ENCODE measurements around the gene CTSW.

The CTSW gene

DNA sequence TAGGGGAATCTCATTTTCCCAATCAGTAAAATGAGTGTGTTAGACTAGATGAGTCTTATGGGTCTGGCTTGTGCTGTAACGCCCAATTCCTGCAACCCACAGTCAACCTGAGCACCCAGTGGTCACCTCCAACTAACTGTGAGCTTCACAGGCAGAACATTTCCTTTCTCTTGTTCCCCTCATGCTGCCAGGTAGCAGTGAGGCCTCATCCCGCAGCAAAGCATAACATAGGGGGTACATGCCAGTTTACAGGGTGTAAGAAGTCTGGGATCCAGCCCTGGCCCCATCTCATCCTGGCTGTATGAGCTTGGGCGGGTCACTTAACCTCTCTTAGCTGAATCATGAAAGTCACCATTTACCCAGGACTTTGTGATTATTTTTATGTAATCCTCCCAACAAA lies 10.7 kb upstream of the CTSW start:
- DNase-seq (ENCODE audit: low read depth) = no peak
- no peak for TF ChIP-seq MYC (IDR thresholded peaks at IDR 0.05; ENCODE audit: low read depth, low read length)
- TF ChIP-seq, protein P1, sequence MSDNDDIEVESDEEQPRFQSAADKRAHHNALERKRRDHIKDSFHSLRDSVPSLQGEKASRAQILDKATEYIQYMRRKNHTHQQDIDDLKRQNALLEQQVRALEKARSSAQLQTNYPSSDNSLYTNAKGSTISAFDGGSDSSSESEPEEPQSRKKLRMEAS (IDR thresholded peaks at IDR 0.05; ENCODE audit: low read depth, low read length) = no peak
- TF ChIP-seq, protein P2, sequence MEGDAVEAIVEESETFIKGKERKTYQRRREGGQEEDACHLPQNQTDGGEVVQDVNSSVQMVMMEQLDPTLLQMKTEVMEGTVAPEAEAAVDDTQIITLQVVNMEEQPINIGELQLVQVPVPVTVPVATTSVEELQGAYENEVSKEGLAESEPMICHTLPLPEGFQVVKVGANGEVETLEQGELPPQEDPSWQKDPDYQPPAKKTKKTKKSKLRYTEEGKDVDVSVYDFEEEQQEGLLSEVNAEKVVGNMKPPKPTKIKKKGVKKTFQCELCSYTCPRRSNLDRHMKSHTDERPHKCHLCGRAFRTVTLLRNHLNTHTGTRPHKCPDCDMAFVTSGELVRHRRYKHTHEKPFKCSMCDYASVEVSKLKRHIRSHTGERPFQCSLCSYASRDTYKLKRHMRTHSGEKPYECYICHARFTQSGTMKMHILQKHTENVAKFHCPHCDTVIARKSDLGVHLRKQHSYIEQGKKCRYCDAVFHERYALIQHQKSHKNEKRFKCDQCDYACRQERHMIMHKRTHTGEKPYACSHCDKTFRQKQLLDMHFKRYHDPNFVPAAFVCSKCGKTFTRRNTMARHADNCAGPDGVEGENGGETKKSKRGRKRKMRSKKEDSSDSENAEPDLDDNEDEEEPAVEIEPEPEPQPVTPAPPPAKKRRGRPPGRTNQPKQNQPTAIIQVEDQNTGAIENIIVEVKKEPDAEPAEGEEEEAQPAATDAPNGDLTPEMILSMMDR (IDR thresholded peaks at IDR 0.05; ENCODE audit: low read depth, low read length) = no peak
- TF ChIP-seq POLR2A (IDR thresholded peaks at IDR 0.05; ENCODE audit: extremely low read depth, insufficient read length) = no peak
- no peak overlapping the region for H3K4me3 ChIP-seq (ENCODE audit: low read depth, low read length)

DNA sequence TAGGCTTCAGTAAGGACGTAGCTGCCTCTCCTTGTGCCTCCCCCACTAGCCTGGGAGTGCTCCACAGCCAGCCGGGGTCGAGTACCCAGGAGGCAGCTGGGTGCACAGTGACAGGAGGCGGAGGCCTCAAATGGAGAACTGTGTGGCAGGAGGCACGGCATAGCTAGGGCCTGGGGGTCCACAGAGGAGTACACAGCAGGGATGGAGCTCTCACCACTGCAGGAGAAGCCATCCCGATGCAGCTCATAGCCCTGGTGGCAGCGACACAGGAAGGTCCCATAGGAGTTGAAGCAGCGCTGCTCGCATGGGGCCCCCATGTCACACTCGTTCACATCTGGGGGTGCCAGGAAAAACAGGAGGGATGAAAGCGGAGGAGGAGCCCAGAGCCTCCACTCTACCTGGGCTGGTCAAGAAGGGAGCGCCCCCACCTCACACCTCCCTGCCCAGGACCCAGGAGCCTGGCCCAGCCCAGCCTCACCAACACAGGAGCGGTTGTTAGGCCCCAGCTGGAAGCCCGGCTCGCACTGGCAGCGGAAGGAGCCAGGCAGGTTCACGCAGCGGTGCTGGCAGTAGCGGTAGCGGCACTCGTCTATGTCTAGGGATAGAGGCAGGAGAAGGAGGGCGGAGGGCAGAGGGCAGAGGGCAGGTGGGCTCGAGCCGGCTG lies 9.9 kb upstream of the CTSW start:
- TF ChIP-seq, protein P1 (IDR thresholded peaks at IDR 0.05; ENCODE audit: low read depth, low read length) = no peak
- TF ChIP-seq MYC (IDR thresholded peaks at IDR 0.05; ENCODE audit: low read depth, low read length) (no peak), POLR2A (IDR thresholded peaks at IDR 0.05; ENCODE audit: extremely low read depth, insufficient read length) (no peak)
- TF ChIP-seq, protein P2 (IDR thresholded peaks at IDR 0.05; ENCODE audit: low read depth, low read length) = no peak
- DNase-seq (ENCODE audit: low read depth) = no peak
- no peak overlapping the region for H3K4me3 ChIP-seq (ENCODE audit: low read depth, low read length)

DNA sequence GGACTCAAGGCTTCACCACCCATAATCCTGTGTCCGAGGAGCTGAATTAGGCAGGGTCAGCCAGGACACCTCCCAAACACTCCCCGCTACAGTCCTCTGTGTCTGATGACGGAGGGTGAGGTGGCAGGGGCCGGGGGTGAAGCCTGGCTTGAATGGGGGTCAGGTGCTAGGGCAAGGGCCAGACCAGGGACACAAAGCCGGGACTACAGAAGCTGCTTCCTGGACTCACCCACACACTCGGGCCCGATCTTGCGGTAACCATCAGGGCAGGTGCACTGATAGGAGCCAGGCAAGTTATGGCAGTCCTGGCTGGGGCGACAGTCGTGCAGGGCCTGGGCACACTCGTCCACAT lies 9.4 kb upstream of the CTSW start:
- no peak for DNase-seq (ENCODE audit: low read depth)
- peak overlapping the region; percentile 25 for H3K4me3 ChIP-seq (ENCODE audit: low read depth, low read length)
- TF ChIP-seq, protein P1 (IDR thresholded peaks at IDR 0.05; ENCODE audit: low read depth, low read length) = no peak
- TF ChIP-seq POLR2A (IDR thresholded peaks at IDR 0.05; ENCODE audit: extremely low read depth, insufficient read length) = no peak

DNA sequence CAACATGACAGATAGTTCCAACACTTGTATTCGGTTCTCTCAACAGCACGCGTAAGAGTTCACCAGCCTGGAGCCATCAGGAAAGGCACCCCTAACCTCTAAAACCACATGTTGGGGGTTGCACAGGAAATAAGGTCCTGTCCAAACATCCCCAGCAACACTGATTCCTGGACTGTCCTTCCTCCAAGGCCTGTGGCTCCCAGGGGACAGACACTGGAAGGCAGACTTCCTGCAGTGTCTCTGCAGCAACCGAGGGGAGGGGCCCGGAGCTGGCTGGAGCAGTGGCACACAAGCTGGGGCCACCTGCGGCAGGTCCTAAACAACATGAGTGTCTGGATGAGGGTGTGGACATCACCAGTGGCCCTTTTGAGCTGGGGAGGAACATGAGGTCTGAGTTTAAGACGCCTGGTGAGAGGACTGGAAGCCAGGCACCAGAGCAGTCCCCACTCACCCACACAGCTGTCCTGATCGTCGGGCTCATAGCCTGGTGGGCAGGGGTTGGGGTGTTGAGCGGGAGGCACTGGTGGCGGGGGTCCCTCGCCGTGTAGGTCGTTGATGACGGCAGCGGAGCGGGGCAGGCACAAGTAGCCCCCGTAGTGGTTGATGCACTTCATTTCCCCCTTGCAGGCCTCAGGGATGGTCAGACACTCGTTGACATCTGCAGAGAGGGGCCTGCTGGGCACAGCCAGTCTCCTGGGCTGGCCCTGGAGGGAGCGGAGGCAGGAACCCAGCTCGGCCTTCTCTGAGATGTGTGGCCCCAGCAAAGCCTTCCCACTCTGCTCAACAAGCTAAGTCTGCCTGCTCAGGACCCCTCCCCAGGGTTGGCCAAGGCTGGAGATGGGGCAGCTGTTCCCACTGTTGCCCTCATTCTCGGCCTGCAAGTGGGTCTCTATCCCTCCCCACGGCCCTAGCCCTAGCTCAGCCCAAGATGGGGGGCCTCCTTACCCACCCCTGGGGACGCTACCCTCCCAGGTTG lies 8.6 kb upstream of the CTSW start:
- peak; percentile 96 for DNase-seq (ENCODE audit: low read depth)
- TF ChIP-seq, protein P2 (IDR thresholded peaks at IDR 0.05; ENCODE audit: low read depth, low read length) = no peak
- TF ChIP-seq MYC (IDR thresholded peaks at IDR 0.05; ENCODE audit: low read depth, low read length) = peak; percentile 57; the same call in 1 of the 2 replicates
- peak overlapping the region; percentile 25 for H3K4me3 ChIP-seq (ENCODE audit: low read depth, low read length)

DNA sequence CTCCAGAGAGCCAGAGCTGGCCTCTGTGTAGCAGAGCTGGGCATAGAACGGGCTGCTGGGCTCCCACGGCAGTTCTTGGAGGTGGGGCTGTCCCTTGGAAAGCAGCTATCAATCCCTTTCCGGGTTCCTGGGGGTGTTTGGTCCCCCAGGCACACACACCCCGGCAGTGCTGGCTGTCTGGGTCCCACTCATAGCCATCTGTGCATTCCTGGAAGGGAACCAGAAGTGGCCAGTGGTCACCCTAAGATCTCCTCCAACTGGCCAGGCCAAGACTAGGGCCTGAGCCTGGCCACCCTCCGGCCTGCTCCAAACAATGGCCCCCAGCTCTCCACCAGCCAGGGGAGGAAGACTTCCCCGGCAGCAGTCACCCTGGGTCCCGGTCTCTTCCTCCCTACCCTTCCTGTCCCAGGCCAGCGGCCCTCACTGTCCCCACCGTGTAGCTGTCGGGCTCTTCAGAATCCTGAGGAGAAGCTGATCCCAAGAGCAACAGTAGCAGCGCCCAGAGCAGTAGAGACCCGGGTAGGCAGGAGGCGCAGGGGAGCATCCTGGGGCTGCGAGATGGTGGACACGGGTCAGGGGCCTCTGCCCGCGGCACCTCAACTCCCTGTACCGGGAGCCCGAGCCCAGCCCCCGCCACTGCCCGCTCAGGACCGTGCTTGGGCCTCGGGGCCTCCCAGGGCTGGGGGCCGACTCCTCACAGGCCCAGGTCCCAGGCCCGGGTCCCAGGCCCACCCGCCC lies 7.7 kb upstream of the CTSW start:
- no peak for DNase-seq (ENCODE audit: low read depth)
- no peak overlapping the region for H3K4me3 ChIP-seq (ENCODE audit: low read depth, low read length)
- TF ChIP-seq, protein P1 (IDR thresholded peaks at IDR 0.05; ENCODE audit: low read depth, low read length) = no peak
- TF ChIP-seq, protein P2 (IDR thresholded peaks at IDR 0.05; ENCODE audit: low read depth, low read length) = no peak
- no peak for TF ChIP-seq MYC (IDR thresholded peaks at IDR 0.05; ENCODE audit: low read depth, low read length)
- no peak for TF ChIP-seq POLR2A (IDR thresholded peaks at IDR 0.05; ENCODE audit: extremely low read depth, insufficient read length)
